ENCODE data around the gene PPP1R36. TPM values are rescaled to one million over a fixed set of nuclear protein-coding genes. Genes with fewer than 3 reads are reported as not detected.

The PPP1R36 gene
- total and polyA plus RNA-seq, 2 of the 13 experiments (the other 11 are each of a cell fraction or from before 2014, with no cell fraction given) = 0.11 to 0.17 TPM

GRCh38 chr14:64504310-64504896 is 45.4 kb upstream of the PPP1R36 start, which contains the start of gene ZBTB1 (continued):
- TF ChIP-seq DZIP1 (CRISPR knock-in tag; IDR thresholded peaks at IDR 0.05) = 0 out of 2 replicates have a peak, but pooled peaks have one; percentile 16
- TF ChIP-seq ZNF484 (CRISPR knock-in tag; IDR thresholded peaks at IDR 0.05; ENCODE audit: borderline replicate concordance, low read depth) = 0 out of 2 replicates have a peak, but pooled peaks have one; percentile 14
- TF ChIP-seq GABPB1 (CRISPR knock-in tag; IDR thresholded peaks at IDR 0.05) = peak; percentile 85
- no peak for TF ChIP-seq MAFG (CRISPR knock-in tag; IDR thresholded peaks at IDR 0.05)
- no peak for TF ChIP-seq ZNF318 (CRISPR knock-in tag; IDR thresholded peaks at IDR 0.05)
- no peak for TF ChIP-seq ZFP90 (CRISPR knock-in tag; IDR thresholded peaks at IDR 0.05; ENCODE audit: borderline replicate concordance)
- TF ChIP-seq UBTF (CRISPR knock-in tag; IDR thresholded peaks at IDR 0.05) = peak; percentile 94
- TF ChIP-seq NFIB (CRISPR knock-in tag; IDR thresholded peaks at IDR 0.05; ENCODE audit: borderline replicate concordance) = no peak
- TF ChIP-seq YEATS4 (CRISPR knock-in tag; IDR thresholded peaks at IDR 0.05; ENCODE audit: borderline replicate concordance) = no peak; the same call in 1 of the 2 replicates
- TF ChIP-seq RARG (CRISPR knock-in tag; IDR thresholded peaks at IDR 0.05; ENCODE audit: low read depth) = no peak
- no peak for TF ChIP-seq ZFP36L1 (CRISPR knock-in tag; IDR thresholded peaks at IDR 0.05)

Data from HepG2 (cell line).